GM21825 (cell line): ENCODE measurements around the gene TMC3.
"Not testable (repeated sequence)": the region's sequence is repeated elsewhere in the genome, so short reads cannot be mapped to it uniquely, and the experiment has no call there.

Experiments used
- ATAC-seq: cut with Tn5 transposase; IDR thresholded peaks from one replicate; pipeline ENCODE4 v1.9.1; 2021; ENCODE audit warnings: mild to moderate bottlenecking, moderate library complexity; ENCODE audit not compliant: unreplicated experiment

The TMC3 gene

GRCh38 chr15:81348691-81349090, 25.3 kb downstream of the TMC3 start:
- ATAC-seq, result not testable (repeated sequence)

DNA sequence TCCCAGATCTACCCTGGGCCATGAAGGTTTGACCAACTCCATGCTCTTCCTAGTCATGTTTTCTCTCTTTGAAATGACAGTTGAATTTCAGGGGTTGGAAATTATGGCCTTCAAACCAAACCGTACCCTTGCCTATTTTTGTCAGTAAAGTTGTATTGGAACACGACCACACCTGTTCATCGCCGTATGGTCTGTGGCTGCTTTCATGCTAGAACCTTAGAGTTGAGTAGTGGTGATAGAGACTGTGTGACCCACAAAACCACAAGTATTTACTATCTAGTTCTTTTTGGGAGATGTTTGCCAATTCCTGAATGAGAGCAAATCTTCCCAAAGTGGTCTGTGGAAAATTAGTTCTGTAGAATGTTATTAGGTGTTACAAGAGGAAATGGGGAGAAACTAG, 26.1 kb downstream of the TMC3 start:
- ATAC-seq, result no peak

DNA sequence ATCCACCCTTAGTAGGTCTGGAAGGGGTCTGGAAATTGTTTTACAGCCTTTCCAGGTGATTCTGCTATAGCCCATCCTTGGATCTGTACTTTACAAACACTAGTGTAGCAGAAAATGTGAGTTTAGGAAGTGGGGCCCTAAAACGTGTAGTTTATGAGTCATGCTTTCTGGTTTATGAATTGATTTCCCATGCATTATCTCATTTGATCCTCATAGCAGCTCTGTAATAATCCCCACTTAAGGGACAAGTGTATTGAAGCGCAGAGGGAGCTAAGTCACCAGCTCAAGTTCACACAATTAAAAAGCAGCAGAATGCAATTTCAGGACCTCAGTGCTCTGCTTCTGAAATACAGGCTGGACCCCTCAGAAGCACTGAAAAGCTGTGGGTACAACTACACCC, 27.4 kb downstream of the TMC3 start:
- no peak for ATAC-seq

DNA sequence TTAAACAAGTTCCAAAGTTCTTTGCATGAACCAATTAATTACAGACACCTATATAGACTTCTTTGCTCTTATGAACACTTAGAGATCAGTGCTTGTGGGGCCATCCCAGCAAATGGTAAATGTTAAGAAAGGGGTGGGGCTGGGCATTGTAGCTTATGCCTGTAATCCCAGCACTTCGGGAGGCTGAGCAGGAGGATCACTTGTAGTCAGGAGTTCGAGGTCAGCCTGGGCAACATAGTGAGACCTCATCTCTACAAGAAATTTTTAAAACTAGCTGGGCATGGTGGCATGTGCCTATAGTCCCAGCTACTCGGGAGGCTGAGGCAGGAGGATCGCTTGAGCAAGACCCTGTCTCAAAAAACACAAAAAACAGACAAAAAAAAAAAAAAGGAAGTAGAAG, 30.6 kb downstream of the TMC3 start:
- ATAC-seq, result no peak

- ATAC-seq, result no peak
These were observed 32.7 kb downstream of the TMC3 start for GRCh38 chr15:81341351-81341750.

DNA sequence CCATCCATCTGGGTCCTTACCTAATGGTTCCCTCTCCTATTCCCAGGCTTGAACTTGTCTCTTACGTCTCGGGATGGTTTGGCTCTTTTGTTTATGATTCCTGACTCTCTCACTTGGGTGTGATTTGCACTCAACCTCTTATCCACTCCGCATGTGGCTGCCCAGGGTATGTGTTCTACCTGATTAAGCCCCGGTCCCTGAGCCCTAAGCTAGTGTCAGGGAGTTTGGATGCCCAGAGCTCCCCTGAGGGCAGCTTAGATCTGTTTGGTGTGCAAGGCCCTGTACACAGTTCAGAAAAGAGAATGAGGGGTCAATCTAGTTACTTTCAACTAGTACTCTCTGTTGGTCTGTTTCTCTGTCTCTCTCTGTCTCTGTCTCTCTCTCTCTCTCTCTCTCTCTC, 34.2 kb downstream of the TMC3 start:
- ATAC-seq, result no peak

DNA sequence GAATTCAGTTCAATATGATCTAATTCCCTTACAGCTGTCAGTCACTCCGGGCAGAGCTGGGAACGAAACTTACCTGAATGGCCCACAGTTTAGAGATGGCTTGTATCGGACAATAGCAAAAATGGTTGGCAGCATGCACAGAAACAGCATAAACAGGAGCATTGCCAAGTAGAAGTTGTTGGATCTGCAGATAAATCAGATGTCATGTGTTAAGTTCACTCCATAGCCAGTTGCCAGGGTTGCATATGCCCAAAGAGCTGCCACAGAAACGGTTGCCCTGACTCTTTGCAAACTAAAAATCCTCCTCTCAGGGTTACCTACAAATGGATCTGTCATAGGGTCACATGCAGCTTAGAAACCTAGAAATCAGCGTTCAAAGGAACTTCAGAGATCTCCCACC, 34.7 kb downstream of the TMC3 start:
- ATAC-seq, result no peak

DNA sequence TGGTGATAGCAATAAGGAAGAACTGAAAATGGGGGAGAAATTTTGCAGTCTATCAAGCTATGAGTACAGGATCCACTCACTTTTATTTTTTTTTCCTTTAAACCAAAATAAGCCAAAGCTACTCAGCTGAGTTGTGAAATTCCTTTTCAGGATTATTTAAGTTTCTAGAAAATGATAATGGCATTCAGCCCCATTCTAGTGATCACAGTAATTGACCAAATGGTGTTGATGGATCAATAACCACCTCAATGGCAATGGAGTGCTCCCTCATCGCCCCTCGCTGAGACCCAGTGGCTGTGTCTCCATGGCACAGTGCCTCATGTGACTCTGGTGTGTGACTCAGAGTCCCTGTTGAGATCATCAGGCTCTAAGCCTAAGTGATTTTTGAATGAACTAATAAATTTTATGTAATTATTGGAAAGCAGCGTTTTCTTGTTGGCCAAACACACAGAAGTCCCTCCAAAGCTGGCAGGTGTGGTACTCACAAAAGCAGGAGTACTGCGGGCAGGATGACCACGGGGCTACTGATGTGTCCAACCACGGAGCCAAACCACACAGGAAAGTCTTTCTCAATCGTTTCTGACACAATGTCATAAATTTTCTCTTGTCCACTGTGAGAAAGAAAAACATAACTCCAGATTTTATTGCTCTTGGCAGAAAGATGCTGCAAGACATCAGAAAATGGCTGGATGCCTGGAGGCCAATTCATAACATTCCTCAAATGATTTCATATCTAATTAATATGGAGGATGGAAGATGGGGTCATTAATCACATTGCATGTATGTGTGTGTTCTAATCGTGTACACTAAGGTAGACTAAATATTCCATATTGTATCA, 35.6 kb downstream of the TMC3 start:
- ATAC-seq, result no peak

- ATAC-seq, result no peak
These were observed 36.3 kb downstream of the TMC3 start for GRCh38 chr15:81337713-81338157.

DNA sequence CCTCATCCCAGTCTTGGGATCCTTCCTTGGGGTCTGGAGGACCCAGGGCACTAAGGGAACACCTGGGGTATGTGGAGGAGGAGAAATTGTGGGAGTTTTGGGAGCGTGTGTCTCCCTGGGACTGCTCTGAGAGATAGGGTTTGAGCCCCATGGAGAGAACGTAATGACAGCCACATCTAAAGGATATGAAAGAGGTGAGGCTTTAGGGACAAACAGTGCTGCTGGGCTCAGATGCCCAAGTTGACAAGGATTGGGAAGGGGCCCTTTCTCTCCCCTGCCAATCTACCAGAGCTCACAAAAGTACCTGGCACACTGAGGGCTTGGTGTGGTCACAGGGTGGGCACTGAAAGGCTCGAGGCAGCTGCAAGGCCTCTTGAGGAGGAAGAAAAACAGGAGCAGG, 36.8 kb downstream of the TMC3 start:
- ATAC-seq, result no peak

- ATAC-seq, result no peak
These were observed 37.4 kb downstream of the TMC3 start for GRCh38 chr15:81336568-81336967.

DNA sequence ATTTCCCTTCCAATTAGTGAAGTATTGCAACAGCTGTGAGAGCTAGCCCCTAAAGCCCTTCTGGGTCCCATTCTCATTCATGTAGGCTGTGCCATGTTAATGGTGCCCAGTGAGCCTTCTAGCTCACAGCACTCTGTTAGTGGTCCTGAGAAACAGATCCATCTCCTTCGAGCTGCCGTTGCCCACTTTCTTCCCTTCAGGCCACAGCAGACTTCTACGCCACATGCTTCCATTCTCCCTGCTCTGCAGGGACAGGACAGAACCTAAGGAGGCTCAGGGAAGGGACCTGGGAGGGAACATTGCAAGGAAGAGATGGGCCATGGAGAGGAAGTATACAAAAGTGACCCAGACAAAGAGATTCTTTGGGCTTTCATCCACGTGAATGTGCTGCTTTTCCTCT, 38.4 kb downstream of the TMC3 start:
- ATAC-seq, result no peak

DNA sequence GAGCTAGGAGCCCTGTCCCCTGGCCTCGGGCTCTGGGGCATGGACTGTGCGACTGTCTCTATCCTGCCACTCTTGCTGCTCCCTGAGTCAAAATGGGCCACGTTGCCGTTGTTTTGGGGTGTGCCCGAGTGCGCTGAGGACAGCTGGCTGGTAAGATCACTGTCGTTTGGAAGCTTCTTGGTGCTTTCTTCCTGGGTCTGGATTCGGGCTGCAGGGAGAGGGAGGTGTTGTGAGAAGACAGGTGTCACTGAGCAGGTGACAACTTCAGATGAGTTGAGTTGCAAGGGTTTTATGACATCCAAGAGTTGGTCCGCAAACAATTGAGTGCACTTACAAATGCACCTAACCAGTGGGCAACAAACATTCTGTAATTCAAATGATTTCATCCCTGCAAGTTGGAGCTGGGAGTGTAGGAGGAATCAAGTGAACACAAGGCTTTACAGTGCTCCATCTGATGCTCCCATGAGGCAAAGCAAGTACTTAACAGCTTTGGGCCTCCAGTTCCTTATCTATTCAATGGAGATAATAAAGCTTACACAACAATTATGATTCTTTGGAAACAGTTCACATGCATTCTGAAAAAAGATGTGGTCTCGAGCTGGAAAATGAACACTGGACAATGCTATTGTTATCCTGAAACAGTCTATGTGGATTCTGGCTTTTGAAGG, 39.1 kb downstream of the TMC3 start:
- no peak for ATAC-seq

DNA sequence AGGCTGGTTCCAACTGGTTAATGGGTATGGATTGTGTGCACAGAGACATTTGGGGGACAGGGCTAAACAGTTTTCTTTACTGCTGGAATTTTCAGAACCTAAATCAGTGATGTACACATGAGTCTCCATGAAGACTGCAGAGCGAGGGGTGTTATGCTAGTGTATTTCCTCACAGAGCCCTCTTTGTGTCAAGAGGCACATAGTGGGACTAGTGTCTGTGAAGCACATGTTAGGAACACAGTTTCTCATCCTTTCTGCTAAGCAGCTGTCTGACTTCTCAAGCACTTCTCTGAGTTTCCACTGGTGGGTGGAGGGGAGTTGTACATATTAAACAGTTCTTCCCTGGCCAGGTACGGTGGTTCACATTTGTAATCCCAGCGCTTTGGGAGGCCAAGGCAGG, 40.6 kb downstream of the TMC3 start:
- no peak for ATAC-seq

DNA sequence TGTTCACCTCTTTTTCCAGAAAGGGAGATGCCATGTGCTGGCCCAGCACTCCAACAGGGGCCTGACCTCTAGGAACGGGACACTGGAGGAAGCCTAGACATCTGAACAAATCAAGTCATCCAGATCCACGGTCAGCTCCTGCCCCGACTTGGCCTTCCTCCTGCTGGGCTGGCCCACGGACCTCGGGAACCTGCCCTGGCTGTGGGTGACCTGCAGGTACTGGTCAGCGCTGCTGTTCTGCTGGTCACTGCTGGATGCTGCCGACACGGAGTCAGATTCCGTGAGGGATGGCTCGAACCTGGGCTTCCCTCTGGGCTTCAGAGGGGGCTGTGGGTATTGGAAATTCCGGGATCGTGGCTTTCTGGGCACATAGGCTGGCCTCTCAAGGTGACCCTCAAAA, 41.7 kb downstream of the TMC3 start:
- no peak for ATAC-seq

GRCh38 chr15:81331600-81331999, 42.4 kb downstream of the TMC3 start:
- ATAC-seq, result no peak

DNA sequence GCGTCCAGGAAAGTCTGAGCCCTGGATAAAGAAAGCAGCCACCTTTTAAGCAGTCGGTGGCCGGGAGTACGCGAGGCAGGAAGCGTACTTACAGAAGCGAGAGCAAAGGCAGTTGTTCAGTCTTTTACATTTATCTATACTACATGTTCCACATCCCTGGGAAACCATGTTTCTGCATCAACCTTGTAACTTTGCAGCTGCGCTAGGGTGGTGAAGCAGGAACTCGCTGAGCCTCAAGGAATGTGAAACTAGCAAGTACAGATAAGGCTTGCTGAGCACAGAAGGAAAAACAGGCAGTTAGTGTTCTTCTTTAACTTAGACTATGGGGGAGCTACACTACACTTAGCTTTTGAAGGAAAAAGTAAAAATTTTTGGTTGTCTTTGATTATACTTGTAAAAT, 42.9 kb downstream of the TMC3 start:
- ATAC-seq, result not testable (repeated sequence)

- no peak for ATAC-seq
These were observed 43.5 kb downstream of the TMC3 start for GRCh38 chr15:81330366-81331090.

GRCh38 chr15:81329446-81329845, 44.6 kb downstream of the TMC3 start:
- ATAC-seq, result no peak

- ATAC-seq, result no peak
These were observed 46.5 kb downstream of the TMC3 start for GRCh38 chr15:81327516-81327915.

DNA sequence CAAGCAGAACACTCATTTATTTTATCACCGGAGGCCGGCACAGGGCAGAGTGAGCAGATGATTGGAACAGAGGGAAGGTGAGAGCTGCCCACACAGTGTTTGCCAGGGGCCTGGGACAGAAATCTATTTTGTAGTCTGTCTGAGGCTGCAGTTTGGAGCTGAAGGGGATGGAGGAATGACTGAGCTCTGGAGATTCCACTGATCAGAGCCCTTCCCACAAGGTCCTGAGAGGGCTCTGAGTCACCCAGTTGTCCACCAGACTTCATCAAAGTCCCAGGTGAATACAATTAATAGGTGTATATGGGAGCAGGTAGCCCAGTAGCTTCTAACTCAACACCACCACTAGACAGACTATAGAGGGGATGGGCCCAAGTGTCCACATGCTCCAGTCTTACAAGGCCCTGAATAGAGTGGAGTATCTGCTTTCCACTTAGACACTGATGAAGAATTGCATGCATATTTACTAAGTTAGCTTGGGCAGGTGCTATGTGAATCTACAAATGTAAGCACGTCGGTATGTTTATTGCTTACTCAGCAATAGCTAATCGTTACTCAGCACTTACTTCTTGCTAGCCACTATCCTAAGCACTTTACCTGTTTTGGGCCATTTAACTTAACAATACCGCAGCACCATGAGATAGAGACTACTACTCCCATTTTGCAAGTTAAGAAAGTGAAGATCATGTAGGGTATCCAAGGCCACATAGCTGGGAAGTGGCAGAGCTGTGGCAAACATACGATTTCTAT, 47.4 kb downstream of the TMC3 start:
- ATAC-seq, result no peak
